ENCODE measurements around the gene THBD.
A peak's percentile ranks its signal among the peaks of the same experiment; 100 is the strongest.

THBD gene

DNA sequence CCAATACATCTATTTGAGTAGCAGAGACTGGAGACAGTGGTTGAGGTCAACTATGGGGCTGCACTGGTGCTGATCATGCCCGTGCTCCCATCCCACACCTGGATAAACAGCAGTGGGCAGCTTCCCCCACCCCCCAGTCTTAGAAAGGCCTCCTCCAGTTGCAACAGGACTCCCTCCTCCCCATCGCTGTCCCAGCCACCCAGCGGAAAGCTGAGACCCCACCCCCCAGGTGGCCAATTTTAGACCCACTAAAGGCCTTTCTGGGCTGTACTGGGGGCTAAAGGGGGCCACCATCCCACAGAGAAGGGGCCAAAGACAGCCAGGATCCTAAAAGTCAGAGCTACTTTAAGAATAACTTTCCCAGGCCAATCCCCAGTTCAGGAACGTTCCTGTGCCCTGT lies 15.6 kb downstream of the THBD start:
- DNase-seq = no peak

DNA sequence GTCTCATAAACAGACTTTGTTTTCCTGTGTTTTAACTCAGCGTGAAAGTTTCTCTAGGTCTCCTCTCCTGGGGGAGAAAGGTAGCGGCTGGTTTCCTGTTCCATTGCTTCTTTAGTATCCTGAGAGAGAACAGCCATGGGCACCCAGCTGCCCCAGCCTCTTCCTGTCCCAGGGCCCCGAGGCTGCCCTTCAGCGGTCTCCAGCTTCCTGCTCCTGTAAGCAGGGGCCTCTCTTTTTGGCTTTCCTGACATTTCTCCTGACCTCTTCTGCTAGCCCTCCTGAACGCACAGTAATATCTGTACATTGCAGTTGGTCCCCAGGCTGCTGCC lies 16.8 kb downstream of the THBD start:
- no peak for DNase-seq

DNA sequence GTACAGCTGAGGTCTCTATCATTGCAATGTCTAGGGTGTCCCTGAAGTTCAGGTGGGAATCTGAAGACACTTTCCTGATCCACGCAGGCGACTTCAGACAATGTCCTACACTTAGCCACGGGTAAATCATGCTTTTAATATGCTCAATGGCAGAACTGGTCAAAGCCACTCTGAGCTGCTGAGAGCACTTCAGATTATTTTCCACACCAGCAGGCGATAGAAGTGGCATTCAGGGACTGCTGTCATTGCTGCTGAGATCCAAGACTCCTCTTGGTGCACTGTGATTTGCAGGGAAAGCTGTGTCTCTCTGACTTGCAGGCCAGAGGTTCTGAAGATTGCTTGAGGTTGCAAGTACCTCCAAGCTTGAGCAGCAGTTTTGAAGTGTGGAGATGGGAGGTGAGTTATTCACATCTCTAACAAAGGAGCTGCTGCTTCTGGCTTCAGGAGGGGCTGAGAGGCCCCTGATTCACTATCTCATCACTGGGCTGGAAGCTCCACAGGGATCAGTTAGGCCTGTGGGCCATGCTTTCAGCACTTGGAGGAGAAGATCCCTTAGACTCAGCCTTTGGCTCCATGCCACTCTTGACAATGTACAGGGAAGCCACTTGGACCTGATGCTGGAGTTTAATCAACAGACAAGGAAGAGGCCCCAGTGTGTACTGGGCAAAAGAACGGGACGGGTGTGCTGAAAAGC lies 17.3 kb downstream of the THBD start:
- DNase-seq = no peak

DNA sequence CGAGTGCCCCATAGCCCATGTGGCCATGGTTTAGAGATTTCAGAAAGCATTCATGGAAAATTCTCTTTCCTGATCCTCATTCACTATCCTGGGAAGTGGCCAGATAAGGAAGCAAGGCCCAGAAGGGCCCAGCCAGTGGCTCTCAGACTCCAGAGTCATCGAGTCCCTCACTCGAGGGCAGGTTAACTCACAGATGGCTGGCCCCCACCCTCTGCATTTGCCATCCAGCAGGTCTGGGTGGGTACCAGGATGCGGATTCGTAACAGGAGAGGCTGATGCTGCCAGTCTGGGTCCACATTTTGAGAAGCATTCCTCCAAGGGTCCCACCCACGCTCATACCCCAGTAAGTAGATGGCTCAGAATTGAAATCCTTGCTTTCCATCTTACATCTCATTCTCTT lies 18.1 kb downstream of the THBD start:
- no peak for DNase-seq

DNA sequence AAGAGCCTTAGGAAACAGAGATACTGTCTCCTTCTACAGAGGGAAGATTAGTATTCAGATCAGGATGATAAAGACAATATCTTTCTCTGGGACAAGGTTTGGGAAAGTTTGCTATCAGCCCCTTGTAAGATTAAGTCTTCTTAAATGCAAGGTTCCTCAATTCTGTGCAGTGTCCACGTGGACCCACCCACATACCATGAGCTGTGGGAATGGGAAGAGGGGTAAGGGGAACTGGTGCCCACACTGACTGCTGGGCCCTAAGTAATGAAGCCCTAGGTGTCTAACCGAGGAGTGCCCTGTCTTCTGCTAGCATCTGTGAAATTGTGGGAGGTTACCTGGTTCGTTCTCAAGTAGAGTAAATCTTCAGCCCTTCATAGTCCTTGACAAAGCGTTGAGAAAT lies 20.1 kb downstream of the THBD start:
- no peak for DNase-seq

DNA sequence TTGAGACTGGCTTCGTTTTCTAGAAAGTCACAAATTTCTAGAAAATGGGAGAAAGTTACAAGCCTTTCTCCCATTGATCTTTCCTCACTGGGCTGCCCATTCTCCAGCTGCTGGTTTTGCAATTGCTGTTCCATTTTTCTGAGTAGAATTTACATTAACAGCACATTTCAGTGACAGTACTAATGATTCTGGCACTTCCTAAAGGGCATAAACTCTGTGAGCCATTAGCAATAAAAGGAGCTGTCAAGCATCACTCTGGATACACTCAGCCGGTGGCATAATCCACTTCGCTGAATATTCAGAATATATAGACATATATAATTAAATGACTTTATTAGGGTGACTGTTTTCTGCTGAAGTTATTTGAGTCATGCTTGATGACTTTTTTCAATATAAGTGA lies 21.1 kb downstream of the THBD start:
- no peak for DNase-seq

DNA sequence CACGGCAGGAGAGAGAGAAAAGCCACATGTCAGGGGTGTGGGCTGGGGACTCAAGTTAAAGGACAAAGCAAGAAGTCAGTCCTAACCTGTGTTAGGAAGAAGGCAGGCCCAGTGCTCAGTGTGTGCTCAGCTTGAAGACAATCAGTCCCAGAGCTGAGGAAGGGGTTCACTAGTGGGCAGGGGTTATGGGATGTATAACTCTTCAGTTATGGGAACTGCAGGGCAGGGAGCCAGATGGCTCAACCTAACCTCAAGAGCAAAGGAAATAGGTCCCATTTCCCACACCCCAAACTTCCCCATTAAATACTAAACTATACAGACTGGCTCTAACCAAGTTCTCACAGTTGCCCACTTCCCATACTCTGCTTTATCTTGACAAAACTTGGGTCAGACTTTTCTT lies 21.8 kb downstream of the THBD start:
- no peak for DNase-seq

DNA sequence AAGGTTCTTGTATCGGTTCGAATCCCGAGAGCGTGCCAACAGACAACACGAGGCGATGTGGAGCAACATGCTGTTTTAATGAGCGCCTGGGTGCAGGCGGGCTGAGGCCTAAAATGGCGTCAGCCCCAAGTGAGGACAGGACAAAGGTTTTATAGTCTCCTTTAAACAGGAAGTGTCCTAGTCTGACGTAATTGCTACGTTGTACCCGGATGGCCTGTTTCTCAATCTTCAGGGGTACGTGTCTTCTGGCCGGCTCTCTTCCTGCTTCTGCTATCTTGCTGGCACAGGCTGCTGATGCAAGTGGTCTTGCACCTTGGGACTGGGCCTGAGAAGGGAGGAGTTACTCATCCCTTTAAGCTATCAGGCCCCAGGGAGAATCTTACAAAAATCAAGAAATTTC lies 24.0 kb downstream of the THBD start:
- peak; percentile 11 to 74 for DNase-seq

DNA sequence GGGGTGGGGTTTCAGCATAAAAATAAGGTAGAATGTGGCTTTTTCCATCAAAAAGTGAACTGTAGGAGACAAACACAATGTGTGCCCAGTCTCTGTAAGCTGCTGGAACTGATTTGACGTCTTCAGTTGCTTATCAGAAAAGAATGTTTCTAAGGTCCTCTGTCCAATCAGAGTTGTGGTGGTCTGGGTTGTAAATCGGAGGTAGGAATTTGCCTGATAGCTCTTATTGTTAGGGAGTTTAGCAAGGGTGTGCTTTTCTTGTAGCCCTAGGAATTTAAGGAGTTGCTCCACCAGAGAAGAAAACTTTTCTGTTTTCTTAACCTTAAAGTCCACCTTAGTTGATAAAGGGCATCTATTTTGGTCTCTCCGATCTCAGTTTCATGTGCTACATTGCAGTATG lies 24.8 kb downstream of the THBD start:
- no peak for DNase-seq

DNA sequence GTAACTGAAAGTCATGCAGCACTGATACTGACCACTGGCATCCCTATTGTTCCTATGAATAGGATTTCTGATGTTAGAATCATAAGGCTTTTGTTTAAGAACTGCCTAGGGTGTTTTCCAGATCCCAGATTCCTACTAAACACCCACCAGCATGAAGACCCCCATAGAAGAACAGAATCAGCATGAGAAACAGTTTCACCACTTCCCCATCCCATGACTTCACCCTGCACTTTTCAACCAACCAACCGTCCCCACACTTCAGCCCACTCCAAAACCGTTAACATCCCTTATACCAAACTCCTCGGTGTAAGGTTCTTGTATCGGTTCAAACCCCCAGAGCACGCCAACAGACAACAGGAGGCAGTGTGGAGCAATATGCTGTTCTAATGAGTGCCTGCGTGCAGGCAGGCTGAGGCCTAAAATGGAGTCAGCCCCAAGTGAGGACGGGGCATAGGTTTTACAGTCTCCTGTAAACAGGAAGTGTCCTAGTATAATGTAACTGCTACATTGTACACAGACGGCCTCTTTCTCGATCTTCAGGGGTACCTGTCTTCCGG lies 25.8 kb downstream of the THBD start:
- DNase-seq = no peak

DNA sequence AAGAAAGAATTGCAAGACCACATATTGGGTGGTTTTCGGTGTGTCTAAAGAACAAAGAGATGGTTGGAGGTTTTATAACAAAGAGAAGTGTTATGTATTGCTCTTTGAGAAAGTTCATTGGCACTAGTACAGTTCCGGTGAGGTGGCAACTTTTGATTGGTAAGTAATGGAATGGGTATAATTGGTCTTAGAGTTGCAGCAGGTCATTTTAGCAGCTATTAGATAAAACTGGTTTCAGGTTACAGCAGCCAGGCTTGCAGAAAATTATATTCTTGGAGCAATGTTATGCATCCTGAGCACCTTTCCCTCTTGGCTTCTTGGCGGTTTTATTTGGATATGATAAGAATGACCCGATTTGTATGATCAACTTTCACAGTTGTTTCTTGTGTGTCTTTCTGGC lies 26.6 kb downstream of the THBD start:
- DNase-seq = no peak

DNA sequence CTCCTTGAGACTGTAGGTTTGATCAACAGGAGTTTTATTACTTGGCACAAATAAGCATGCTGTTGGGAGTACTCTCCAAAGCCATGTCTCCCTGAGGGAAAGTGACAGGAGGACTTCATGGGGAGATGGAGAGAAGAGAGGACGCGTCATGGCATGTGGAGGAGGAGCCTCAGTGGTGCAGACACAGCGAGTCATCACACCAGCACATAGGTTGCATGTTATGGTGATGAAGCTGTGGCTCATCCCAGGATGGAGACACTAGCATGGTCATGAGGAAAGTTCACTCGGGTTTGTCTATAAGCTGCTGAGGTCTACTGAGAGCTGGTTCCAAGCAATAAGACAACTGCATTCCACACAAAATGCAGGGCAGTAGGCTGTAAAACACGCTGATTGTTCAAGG lies 27.5 kb downstream of the THBD start:
- DNase-seq = peak in 1 of 2 donors; percentile 13

DNA sequence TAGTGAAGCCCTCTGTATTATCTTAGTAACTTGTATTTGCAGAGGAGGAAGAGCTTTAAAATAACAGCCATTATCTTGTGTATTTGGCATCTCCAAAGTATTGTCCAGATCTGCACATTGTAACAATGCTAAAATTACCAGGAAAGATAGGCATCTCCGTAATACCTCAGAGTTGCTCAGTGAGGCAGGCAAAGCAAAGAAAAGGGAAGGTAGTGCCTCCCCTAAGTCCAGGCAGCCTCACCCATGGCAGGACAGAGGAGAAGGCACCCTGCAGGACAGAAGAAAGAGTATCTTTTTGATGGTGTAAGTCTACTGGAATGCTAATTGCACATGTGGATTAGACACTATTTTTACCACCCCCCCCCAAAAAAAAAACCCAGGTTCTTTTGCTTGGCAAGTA lies 27.9 kb downstream of the THBD start:
- DNase-seq = no peak

DNA sequence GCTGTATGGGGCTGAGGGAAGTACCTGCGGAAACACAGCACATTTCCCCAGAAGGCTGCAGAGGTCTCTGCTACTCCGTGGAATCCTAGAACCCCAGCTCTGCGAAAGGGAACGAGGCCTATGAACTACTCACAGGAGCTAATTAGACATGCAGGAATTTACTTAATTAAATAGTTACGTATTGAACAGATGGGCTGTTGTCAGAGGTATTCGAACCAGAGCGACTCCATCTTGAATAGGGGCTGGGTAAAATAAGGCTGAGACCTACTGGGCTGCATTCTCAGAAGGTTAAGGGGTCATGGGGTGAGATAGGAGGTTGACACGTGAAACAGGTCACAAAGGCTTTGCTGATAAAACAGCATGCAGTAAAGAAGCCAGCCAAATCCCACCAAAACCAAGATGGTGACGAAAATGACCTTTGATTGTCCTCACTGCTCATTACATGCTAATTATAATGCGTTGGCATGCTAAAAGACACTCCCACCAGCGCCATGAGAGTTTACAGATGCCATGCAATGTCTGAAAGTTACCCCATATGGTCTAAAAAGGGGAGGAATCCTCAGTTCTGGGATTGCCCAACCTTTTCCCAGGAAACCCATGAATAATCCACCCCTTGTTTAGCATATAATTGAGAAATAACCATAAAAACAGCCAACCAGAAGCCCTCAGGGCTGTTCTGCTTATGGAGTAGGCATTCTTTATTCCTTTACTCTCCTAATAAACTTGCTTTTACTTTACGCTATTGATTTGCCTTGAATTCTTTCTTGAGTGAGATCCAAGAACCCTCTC lies 29.0 kb downstream of the THBD start:
- no peak for DNase-seq

DNA sequence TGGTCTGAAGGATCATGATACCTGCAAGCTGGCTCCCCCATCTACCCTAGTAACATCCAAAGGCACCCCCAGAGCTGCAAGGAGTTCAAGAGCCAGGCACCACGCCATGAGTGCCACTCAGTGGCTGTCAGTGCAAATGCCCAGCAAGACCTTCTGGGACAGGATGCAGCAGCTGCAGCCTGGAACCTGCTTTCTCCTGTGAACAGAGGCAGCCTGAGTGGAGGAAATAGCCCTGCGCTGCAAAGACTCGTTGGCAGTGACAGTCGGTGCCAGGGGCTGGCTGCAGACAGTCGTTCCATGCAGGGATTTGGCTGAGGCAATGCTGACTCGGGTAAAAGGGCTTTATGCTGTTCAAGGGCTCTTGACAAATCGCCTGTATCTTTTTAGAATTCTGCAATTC lies 30.1 kb downstream of the THBD start:
- DNase-seq = no peak

DNA sequence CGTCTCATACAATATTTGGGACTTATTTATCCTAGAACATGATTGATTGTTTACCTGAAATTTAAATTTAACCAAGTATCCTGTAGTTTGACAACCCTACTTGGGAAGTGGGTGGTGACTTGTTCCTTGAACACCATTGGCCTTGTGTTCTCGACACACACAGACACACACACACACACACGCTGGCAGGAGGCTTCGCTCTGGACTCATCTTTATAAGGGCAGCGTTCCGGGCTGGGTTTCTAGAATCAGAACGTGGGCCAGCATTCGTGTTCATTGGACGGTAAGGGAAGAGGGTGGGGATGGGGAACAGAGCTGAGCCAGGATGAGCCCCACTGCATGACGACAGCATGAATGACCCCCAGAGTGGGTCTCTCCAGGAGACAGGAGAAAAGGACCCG lies 30.5 kb downstream of the THBD start:
- DNase-seq = no peak

DNA sequence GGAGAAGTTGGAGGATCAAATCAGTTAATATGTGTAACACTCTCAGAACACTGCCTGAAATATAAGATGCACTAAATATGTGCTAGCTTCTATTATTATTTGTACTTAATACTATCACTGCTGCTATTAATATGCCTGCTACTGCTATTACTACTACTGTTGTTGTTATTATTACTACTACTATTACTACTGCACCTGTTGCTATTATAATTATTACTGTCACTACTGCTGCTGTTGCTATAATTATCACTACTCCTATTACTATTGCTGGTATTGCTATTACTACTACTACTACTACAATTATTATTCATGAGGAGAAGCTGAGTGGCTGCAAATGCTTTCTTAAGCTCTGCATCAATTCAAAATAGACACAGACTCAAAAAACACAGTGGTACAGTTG lies 31.0 kb downstream of the THBD start:
- DNase-seq = no peak

DNA sequence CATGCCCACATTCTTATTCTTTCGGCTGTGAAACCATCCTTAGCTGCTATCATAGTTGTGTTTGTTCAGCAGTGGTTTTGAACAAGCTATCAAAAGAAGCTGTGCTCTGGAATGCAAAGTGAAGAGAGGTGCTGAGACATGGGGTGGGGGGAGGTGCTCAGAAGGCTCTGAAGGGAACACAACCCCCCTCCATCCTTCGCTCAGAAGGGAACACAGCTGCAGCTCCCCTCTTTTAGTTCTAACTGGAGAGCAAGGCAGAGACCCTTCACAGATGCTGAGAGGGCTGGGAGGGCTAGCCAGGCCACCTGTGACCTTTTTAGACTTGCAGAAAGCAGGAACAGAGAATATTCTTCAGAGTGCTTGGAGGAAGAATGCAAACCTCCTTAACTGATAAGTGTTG lies 32.0 kb downstream of the THBD start:
- DNase-seq = no peak

DNA sequence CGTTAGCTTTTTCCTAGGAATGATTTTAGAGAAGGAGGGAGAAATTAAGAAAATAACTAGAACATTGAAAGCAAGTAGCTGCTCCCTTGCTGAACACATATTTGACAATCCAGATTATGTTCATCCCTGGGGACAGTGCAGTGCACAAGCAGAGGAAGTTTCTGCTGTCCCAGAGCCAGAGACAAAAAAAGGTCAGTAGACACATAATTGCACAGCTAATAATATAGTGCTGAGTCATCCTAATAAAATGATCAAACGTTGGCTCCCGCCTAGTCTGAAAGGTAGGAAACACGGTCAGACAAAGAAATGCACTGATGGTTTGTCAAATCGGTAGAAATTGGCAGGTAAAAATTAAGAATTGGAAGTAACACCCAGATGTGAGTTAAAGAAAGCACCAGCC lies 36.0 kb downstream of the THBD start:
- no peak for DNase-seq

DNA sequence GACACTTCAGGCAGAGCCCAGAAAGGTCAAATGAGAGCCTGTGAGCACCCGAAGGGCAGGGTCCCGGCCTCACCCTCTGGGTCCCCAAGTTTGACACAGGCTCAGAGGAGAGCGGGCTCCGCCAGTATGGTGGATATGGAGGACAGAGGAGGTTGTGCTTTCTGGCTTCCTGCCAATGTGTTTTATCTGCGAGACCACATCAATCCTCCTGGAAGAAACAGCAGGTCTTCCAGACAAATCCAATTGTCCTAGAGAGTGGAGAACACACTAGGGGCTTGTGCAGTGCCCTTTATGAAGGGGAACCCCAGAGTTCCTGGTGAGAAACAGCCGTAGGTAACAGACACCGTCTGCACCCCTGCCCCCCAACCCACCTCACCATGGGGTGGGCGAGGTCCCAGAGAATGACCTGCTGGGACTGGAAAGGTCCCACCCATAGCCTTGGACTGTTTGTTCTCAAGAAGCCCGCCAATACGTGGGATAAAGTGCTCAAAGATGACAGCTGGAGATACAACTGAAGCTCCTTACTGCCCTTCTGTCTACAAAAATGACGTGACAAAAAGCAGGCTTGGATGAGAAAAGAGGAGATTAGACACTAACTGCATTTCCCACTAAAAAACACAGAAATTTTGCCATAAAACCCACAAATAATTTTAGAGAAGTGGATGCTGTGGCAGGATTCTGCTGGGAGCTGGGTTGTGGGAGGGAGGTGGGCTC lies 38.3 kb downstream of the THBD start:
- no peak for DNase-seq

DNA sequence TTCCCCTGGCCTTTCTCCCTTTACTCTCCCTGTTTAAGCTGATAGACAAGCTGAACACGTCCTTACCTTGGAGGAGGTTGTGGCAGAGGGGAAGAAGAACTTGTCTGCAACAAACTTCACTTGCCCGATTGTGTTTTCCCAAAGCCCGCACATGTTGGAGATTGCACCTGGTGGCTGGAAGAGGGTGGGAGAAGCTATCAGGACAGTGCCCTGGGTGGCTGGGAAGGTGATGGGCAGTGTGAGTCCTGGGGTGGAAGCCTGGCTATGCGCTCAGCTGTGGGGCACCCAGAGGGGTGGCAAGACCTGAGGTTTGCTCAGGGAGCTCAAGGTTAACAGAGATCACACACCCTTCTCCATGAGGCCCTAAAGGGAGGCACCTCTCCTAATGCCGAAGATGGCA lies 39.4 kb downstream of the THBD start:
- no peak for DNase-seq

DNA sequence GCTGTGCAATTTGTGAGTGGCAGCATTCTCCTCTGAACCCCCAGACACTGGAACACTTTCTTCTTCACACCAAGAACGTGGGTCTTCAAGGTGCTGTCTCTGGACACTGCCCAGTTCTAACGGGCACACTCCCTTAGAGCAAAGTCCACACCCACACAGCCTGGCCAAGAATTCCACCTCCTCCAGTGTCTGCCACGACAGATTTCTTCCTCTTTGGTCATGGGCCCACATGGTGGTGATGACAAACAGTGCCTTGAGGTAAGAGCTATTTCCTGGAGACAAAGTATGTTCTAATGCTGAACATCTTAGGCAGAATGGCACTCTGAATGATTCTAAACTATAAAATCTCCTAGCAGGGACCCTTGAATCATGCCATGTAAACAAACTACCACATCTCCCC lies 39.8 kb downstream of the THBD start:
- no peak for DNase-seq

DNA sequence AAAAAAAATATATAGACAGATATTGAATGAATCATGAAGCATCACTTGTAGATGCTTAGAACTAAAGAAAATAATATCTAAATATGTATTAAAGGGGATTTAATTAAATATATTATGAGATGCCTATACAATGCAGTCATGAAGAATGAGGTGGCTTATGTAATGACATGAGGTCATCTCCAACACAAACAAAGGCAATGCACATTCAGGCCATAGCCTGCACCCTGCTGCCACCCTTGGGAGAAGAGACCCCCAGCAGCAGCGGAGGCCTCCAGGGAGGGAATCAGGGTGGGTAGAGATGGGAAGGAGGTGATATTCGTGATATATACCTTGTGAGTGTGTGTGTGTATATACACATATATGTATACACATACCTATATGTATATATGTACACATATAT lies 40.8 kb downstream of the THBD start:
- no peak for DNase-seq

Data from CD4-positive, alpha-beta T cell treated with Interleukin-1 beta for 1 hour (primary cell).